ENCODE data around the gene GOLPH3L.

DNA sequence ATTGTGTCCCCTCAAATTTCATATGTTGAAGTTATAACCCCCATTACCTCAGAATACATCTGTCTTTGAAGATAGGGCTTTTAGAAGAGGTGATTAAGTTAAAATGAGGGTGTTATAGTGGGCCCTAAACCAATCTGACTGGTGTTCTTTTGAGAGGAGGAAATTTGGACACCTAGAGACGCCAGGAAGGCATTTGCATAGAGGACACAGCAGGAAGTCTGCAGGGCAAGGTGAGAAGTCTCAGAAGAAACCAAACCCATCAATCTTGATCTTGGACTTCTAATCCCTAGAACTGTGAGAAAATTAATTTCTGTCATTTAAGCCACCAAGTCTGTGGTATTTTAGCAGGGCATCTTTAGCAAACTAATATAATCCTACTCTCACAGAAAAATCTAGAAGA lies 13.0 kb downstream of the GOLPH3L start:
- TF ChIP-seq, protein P1, sequence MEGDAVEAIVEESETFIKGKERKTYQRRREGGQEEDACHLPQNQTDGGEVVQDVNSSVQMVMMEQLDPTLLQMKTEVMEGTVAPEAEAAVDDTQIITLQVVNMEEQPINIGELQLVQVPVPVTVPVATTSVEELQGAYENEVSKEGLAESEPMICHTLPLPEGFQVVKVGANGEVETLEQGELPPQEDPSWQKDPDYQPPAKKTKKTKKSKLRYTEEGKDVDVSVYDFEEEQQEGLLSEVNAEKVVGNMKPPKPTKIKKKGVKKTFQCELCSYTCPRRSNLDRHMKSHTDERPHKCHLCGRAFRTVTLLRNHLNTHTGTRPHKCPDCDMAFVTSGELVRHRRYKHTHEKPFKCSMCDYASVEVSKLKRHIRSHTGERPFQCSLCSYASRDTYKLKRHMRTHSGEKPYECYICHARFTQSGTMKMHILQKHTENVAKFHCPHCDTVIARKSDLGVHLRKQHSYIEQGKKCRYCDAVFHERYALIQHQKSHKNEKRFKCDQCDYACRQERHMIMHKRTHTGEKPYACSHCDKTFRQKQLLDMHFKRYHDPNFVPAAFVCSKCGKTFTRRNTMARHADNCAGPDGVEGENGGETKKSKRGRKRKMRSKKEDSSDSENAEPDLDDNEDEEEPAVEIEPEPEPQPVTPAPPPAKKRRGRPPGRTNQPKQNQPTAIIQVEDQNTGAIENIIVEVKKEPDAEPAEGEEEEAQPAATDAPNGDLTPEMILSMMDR (conservative IDR thresholded peaks at IDR 0.05; ENCODE audit: low read depth, low read length): no peak
- TF ChIP-seq EZH2 (IDR thresholded peaks at IDR 0.05; ENCODE audit: low read length, unreplicated experiment) (no peak), EZH2phosphoT487 (IDR thresholded peaks at IDR 0.05; ENCODE audit: borderline replicate concordance, low read length) (no peak)

Data from PC-3 (cell line).